ENCODE data around the gene SCN3A. TPM values are rescaled to one million over a fixed set of nuclear protein-coding genes. Genes with fewer than 3 reads are reported as not detected.

SCN3A gene
- total and polyA plus RNA-seq, 2 of the 13 experiments (the other 11 are each of a cell fraction or from before 2014, with no cell fraction given) = not detected

GRCh38 chr2:165112133-165112573, 91.7 kb downstream of the SCN3A start (continued):
- TF ChIP-seq REPIN1 (CRISPR knock-in tag; IDR thresholded peaks at IDR 0.05; ENCODE audit: borderline replicate concordance, low read depth) = peak; percentile 53; the same call in 1 of the 2 replicates
- peak in 1 of 2 experiments; percentile 58; a peak in 2 of 4 replicates for TF ChIP-seq EP300 (IDR thresholded peaks at IDR 0.05; ENCODE audit: low read depth in 2 of 2, low read length in 2 of 2)
- TF ChIP-seq EP300 (CRISPR knock-in tag; IDR thresholded peaks at IDR 0.05; ENCODE audit: borderline replicate concordance) = no peak
- TF ChIP-seq BORCS8-MEF2B (CRISPR knock-in tag; IDR thresholded peaks at IDR 0.05) = no peak
- TF ChIP-seq, protein P1, sequence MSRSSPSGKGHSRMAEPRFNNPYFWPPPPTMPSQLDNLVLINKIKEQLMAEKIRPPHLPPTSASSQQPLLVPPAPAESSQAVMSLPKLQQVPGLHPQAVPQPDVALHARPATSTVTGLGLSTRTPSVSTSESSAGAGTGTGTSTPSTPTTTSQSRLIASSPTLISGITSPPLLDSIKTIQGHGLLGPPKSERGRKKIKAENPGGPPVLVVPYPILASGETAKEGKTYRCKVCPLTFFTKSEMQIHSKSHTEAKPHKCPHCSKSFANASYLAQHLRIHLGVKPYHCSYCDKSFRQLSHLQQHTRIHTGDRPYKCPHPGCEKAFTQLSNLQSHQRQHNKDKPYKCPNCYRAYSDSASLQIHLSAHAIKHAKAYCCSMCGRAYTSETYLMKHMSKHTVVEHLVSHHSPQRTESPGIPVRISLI (CRISPR knock-in tag; IDR thresholded peaks at IDR 0.05; ENCODE audit: borderline replicate concordance) = 0 out of 2 replicates have a peak, but pooled peaks have one; percentile 30
- peak; percentile 68 for TF ChIP-seq FOXA3 (CRISPR knock-in tag; IDR thresholded peaks at IDR 0.05)
- TF ChIP-seq MAFG (CRISPR knock-in tag; IDR thresholded peaks at IDR 0.05) = no peak
- no peak for TF ChIP-seq ZNF629 (CRISPR knock-in tag; conservative IDR thresholded peaks at IDR 0.05)
- TF ChIP-seq SP5 (CRISPR knock-in tag; IDR thresholded peaks at IDR 0.05; ENCODE audit: borderline replicate concordance, low read depth) = no peak
- TF ChIP-seq ZNF577 (CRISPR knock-in tag; IDR thresholded peaks at IDR 0.05; ENCODE audit: borderline replicate concordance, low read depth) = no peak
- TF ChIP-seq, protein P2, sequence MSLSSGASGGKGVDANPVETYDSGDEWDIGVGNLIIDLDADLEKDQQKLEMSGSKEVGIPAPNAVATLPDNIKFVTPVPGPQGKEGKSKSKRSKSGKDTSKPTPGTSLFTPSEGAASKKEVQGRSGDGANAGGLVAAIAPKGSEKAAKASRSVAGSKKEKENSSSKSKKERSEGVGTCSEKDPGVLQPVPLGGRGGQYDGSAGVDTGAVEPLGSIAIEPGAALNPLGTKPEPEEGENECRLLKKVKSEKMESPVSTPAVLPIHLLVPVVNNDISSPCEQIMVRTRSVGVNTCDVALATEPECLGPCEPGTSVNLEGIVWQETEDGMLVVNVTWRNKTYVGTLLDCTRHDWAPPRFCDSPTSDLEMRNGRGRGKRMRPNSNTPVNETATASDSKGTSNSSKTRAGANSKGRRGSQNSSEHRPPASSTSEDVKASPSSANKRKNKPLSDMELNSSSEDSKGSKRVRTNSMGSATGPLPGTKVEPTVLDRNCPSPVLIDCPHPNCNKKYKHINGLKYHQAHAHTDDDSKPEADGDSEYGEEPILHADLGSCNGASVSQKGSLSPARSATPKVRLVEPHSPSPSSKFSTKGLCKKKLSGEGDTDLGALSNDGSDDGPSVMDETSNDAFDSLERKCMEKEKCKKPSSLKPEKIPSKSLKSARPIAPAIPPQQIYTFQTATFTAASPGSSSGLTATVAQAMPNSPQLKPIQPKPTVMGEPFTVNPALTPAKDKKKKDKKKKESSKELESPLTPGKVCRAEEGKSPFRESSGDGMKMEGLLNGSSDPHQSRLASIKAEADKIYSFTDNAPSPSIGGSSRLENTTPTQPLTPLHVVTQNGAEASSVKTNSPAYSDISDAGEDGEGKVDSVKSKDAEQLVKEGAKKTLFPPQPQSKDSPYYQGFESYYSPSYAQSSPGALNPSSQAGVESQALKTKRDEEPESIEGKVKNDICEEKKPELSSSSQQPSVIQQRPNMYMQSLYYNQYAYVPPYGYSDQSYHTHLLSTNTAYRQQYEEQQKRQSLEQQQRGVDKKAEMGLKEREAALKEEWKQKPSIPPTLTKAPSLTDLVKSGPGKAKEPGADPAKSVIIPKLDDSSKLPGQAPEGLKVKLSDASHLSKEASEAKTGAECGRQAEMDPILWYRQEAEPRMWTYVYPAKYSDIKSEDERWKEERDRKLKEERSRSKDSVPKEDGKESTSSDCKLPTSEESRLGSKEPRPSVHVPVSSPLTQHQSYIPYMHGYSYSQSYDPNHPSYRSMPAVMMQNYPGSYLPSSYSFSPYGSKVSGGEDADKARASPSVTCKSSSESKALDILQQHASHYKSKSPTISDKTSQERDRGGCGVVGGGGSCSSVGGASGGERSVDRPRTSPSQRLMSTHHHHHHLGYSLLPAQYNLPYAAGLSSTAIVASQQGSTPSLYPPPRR (CRISPR knock-in tag; IDR thresholded peaks at IDR 0.05; ENCODE audit: borderline replicate concordance) = peak; percentile 41; the same call in 1 of the 2 replicates
- TF ChIP-seq, protein P3, sequence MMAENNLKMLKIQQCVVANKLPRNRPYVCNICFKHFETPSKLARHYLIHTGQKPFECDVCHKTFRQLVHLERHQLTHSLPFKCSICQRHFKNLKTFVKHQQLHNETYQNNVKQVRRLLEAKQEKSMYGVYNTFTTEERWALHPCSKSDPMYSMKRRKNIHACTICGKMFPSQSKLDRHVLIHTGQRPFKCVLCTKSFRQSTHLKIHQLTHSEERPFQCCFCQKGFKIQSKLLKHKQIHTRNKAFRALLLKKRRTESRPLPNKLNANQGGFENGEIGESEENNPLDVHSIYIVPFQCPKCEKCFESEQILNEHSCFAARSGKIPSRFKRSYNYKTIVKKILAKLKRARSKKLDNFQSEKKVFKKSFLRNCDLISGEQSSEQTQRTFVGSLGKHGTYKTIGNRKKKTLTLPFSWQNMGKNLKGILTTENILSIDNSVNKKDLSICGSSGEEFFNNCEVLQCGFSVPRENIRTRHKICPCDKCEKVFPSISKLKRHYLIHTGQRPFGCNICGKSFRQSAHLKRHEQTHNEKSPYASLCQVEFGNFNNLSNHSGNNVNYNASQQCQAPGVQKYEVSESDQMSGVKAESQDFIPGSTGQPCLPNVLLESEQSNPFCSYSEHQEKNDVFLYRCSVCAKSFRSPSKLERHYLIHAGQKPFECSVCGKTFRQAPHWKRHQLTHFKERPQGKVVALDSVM (CRISPR knock-in tag; IDR thresholded peaks at IDR 0.05) = no peak
- TF ChIP-seq ZNF781 (CRISPR knock-in tag; IDR thresholded peaks at IDR 0.05; ENCODE audit: borderline replicate concordance, not compliant biosample characterization) = no peak
- peak; percentile 79 for TF ChIP-seq HNF4A (CRISPR knock-in tag; IDR thresholded peaks at IDR 0.05)
- no peak for TF ChIP-seq SYNCRIP (IDR thresholded peaks at IDR 0.05; ENCODE audit: insufficient read depth, low read depth, low read length)
- TF ChIP-seq ZNF292 (CRISPR knock-in tag; IDR thresholded peaks at IDR 0.05; ENCODE audit: borderline replicate concordance, low read depth) = 0 out of 2 replicates have a peak, but pooled peaks have one; percentile 25
- peak; percentile 70 for TF ChIP-seq RARA (CRISPR knock-in tag; IDR thresholded peaks at IDR 0.05)
- TF ChIP-seq HMG20A (CRISPR knock-in tag; IDR thresholded peaks at IDR 0.05; ENCODE audit: borderline replicate concordance) = peak; percentile 75
- TF ChIP-seq, protein P4, sequence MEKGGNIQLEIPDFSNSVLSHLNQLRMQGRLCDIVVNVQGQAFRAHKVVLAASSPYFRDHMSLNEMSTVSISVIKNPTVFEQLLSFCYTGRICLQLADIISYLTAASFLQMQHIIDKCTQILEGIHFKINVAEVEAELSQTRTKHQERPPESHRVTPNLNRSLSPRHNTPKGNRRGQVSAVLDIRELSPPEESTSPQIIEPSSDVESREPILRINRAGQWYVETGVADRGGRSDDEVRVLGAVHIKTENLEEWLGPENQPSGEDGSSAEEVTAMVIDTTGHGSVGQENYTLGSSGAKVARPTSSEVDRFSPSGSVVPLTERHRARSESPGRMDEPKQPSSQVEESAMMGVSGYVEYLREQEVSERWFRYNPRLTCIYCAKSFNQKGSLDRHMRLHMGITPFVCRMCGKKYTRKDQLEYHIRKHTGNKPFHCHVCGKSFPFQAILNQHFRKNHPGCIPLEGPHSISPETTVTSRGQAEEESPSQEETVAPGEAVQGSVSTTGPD (CRISPR knock-in tag; IDR thresholded peaks at IDR 0.05) = no peak
- TF ChIP-seq FOXO1 (CRISPR knock-in tag; IDR thresholded peaks at IDR 0.05) = peak; percentile 28; the same call in 1 of the 2 replicates
- peak; percentile 45; the same call in 1 of the 2 replicates for TF ChIP-seq ZBTB20 (CRISPR knock-in tag; IDR thresholded peaks at IDR 0.05; ENCODE audit: borderline replicate concordance, low read depth)

All from HepG2 (cell line).